Measurements from ENCODE around the gene MLN.

MLN gene

DNA sequence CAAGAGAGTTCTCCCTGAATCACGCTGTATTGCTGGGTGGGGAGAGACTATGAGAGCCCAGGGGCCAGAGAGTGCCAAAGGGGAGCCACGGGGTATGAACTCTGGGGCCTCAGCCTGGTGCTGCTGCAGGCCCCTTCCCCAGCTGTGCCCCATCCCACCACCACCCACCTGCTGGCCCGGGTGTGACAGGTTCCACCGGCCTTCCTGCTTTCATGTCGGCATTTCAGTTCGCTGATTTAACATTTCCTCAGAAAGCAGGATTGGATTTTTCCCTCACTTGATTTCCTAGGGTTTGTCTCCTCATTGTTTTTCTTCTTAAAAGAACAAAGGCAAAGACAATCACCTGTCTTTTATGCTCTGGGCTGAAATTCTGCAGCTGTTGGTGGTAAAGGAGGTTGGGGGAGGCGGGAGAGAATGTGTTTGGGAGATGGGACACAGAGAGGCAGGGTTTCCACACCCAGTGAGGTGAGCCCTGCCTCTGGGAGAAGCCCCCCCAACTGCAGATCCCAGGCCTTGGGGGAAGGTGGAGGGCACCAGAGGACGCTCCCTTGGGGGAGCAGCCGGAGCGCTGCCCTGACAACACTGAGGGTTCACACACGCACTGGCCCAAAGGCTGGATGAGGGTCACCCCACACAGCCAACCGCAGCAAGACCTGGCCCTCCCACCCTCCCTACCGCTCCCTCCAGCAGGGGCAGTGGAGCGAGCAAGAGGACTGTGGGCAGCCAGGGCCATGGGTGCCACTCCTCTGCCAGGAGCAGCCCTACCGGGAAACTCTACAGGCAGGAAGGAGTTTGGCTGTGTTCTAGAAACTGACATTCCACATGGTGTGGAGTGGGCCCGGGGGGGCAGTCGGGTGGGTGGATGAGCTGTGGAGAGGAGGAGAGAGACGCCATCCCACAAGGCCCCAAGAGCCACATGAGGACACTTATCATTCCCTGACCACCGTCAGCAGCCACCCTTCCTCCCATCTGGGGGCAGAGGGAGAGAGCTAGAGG, 10.5 kb upstream of the MLN start:
- FAIRE-seq, result no peak

DNA sequence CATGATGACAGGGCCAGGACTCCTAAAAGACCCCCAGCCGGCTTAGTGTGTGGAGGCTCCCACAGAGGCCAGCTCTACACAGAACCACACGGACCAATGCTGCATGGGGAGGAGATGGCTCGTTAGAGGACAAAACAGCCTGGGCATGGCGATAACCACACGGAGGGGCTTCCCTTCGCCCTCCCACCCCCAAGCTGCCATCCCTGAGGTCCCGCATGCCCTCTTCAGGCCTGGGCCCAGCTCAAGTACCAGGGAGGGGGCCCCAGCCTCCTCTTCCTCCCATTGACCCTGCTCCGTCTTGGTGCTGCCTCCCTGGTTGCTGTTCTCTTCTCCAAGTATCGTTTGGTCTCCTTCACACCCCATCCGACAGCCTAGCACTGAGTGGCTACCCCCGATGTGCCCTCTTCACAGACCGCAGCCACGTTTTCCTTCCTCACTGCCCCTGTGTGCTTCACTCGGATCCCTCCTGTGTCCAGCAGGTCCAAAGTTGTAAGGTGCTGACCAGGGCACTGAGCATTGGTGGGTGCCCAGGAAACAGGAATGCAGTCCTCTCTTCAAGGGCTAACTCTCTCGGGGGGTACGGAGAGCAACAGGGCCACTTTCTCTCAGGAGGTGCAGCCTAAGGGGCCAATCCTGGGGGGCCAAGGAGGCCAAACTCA, 9.6 kb upstream of the MLN start:
- FAIRE-seq, result no peak

DNA sequence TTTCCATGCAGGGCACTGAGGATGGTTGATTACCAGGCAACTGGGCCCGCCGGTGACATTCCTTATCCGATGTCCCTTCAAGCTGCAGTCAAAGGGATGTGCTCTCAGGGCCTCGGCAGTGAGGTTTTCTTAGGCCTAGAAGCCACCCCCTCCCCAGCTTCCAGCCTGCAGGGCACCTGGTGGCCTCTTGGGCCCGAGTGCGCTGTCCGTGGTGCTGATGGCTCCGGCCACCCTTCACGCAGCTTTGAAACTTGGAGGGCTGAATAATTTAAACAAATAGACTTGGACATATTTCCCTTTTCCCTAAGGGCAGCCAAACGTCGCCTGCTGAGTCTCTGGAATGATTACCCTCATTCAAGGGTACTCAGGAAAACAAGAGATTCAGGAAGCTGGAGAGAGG, 8.9 kb upstream of the MLN start:
- FAIRE-seq, result no peak

DNA sequence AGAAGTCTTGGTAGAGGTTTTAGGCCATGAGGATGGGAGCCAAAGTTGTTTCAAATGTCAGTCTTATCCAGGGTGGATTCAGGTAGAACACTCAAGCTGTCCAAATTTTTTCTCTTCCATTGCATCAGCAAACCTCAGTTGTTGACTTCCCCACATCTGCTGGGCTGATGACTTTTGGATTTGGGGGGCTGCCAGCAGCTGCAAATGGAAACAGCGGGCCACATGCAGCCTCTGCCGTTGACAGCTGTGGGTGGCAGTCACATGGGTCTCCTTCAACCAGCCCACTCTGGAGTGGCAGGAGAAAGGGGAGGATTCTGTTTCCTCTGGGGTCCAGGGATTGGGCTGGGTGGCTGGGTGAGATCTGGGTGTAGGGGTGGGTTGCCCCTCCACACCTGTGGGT, 5.8 kb upstream of the MLN start:
- FAIRE-seq, result no peak

DNA sequence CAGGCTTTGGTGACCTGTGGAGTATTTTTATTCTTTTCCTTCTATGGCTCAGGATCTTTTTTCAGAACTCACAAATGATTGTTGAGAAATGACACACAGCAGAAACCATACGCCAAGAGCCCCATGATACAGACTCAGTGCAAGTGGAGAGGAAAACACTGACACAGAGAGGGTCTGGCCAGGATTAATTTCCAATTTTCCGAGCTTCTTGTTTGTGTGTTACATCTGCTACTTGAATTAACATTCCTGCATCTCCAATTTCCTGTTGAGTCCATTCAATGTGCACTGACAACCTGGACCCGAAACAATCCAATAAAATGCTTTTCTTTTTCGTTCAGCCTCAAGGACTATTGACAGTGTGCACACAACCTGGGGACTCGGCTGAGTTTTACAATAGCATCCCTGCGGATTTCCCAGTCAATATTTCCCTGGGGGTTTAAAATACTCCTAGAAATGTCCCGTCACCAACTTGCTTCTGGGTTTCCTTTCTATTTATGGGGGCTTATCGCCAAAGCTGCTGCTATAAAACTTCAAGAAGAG, 4.9 kb upstream of the MLN start:
- FAIRE-seq, result no peak

DNA sequence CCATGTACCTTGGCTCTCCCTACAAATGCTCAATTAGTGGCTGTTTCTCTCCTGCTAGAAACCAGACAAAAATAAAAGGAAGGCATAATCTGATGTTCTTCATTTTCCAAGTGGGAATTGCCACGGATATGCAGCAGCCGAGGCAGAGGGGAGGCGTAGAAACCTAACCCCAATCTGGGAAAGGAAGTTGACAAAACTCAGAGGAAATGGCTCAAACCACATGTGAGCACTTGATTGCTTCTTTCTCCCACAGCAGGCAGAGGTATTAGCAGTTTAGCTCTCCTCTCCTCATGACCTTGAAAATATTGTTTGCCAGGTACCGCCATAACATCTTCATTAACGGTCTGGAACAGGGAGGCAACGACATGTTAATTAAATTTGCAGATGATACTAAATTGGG, 3.8 kb upstream of the MLN start:
- FAIRE-seq, result no peak

DNA sequence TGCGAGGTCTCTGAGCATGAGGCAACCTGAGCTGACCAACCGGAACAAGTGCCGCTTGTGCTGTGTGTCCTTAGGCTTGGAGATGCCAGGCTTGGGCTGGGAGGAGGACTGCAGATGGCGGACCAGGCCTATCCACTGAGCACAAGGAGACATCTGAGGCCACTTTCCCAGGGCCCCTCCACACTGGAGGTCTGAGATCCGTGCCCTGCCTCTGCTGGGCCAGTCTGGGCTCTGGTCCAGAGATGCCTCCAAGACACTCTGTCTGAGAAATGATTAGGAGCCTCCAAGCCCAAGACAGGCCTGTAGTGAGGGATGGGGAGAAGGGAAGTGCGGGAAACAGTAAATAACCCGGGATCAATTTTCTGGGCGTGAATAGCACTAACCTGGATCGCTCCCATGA, 3.0 kb upstream of the MLN start:
- FAIRE-seq, result no peak

DNA sequence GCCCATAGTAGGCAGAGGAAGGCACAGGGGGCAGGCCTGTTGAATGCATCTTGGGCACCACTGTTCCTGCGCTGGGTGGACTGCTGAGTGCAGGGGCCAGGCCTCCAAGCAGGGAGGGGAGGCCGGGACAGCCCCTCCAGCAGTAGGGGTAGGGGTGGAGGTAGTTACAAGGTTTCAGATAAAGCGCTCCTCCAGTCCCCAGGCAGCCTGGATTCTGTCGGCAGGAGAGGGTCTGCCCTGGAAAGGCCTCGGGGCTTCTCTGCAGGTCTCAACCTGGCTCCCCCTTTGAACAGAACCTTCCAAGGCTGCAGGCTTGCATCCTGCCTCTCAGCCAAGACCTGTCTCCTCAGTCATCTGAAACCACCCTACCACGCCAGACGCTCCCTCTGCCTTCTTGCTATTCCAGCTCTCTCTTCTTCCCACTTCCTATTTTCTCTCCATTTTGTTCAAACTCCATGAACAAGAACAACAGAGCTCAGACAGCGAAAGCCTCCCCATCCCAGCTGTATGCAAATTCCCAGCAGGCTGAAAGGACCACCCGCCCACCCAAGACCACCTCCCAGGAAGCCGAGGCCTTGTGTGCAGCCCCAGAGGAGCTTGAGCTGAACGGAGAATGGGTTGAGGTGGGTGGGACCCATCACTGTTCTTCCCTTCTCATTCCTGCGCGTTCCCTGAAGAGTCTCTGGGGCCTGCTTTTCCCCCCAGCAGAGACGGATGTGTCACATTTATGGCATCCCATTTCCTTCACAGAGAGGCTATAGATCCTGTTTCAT, 1.4 kb downstream of the MLN start:
- no peak for FAIRE-seq

DNA sequence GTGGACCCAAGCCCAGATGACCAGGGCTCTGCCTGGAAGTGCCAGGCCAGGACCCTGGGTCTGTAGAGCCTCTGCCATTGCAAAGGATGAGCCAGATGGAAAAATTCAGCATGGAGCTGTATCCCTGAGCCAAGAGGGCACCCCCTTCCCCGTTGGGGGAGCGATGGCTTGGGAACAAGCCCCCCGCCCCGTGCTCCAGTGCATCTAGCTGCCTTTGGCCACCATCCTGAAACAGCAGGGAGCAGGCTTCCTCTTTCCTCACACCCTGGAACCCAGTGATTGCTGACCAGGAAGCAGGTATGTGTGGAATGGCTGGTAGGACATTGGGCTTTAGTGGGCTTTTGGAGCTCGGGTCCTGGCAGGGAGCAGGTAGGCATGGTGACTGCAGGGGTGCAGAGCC, 2.2 kb downstream of the MLN start:
- FAIRE-seq, result no peak

DNA sequence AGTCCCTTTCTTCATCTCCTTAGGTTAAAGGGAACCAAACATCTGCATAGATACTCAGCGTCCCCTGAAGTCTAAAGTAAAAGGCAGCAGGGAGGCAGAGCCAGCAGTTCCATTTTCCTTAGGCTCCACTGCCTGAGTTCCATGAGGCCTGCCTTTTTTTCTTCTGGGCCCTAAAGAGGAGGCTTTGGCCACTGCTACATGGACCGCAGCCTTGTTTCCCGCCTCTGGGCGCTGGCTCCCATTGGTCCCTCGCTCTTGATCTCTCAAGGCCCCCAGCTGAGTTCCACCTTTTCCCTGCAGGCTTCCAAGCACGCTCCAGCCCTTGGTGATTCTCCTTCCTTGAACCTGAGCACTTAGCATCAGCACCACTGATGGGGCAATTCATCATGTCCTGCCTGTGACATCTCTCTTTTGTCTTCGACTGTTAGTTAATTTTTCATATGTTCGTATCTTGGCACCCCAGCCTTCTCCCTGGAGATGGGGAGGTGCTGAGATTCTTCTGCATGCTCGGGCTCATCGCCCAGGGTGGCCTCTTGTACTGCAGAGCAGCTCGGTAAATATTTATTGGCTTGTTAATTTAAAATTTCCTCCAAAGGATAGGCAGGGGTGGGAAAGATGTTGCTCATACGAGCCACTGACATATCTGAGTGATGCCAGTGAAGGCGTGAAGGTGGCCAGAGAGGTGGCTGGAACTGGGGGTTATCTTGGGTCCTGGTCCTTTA, 3.4 kb downstream of the MLN start:
- no peak for FAIRE-seq

DNA sequence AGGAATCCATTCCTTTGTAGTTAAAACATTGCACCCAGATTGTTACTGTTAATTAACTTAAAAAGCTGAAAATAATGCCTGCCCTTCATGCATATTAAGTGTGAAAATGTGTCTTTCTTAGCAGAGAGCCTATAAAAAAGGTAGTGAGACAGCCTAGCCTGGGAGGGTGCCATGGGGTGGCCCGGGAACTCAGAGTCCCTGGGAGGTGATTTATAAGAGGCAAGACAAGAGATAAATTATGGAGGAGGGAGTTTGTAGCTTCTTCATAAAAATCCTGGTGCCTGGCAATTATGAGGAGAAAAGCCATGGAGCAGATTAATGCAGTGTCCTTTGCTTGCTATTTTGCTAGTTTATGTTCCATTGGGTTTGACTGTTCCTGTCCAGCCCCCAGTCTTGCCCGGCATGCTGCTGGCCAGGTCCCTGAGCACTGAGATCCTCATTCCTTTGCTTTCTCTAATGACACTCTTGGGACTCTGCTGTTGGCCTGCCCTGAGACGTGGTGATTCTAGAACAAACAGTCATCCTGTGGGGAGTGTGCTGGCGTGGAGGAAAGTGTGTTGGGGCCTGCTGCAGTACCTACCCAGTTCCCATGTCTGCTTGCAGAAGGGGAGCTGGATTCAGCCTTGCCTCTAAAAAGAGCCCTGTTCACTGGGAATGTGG, 4.2 kb downstream of the MLN start:
- FAIRE-seq, result no peak

DNA sequence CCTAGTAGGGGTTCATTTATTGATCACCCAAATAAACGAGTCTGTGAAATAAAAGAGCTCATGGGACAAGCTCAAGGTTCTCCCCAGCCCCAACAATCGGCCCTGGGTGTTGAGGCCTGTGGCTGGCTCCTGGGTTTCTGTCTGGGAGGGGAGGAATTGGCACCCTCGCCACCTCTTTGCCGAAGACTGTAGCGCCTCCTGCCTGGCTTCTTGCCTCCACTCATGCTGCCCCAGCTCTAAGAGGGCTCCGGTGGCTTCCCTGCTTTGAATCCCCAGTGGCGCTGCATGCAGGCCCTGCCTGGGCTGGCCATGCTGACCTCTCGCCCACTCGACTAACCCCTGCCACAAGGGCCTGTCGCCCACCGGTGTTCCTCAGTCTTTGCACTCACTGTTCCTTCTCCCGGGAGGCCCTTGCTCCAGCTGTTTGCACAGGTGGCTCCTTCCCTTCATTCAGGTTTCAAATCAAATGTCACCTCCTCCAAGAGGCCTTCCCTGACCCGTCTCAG, 5.4 kb downstream of the MLN start:
- FAIRE-seq, result no peak

DNA sequence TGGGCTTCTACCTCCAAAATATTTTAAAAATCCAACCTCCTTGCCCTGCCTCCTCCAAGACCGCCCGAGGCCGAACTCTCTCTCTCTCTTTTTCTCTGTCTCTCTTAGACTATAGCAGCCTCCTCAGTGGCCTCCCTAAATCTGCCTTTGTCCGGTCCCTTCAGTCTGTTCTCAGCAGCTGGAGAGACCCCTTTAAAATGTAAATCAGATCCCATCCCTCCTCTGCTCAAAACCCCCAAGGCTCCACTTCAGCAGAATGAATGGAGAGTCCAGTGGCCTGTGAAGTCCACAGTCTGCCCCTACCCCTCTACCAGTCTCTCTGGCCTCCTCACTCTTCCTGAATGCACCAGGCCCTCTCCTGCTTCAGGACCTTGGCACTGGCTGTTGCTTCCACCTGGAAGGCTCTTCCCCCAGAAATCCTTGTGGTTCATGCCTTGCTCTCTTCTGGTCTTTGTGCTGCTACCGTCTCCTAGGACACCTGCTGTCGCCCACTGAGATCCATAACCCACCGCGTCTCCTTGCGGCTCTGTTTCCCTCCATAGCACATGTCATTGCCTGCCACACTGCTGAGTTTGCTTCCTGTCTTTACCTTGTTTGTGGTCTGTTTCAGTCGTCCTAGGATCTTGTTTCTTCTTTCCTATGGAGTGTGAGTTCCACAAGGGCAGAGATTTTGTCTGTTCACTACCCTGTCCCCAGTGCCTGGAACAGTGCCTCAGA, 6.0 kb downstream of the MLN start:
- no peak for FAIRE-seq

DNA sequence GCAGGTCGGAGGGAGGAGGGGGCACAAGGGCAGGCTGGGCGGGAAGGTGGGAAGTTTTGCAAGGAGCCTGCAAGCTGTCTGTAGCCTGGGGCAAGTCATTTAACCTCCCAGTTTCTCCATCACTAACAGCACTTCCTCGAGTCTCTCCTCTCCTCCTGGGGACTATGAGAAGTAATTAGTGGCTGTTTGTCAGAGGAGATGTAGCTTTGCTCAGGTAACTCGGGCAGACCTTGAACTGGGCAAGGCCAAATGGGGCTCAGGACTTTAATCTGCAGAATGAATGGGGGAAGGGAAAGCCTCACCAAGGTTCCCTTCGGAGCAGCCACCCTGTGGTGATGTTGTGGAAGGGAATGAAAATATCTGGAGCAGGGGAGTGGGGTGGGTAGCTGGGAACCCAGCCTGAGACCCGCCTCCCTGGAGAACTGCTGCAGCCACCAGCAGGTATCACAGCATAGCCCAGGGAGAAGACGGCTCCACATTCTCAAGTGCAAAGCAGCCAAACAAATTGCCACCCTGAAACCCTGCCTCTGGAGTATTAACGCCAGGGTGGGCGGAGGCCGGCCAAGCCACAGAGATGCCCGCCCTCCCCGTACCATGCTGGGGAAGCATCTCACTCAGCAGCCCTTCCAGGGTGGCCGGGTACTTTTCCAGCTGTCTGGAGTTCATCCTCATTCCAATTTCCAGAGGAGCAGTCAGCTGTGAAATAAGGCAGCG, 8.7 kb downstream of the MLN start:
- FAIRE-seq, result no peak

DNA sequence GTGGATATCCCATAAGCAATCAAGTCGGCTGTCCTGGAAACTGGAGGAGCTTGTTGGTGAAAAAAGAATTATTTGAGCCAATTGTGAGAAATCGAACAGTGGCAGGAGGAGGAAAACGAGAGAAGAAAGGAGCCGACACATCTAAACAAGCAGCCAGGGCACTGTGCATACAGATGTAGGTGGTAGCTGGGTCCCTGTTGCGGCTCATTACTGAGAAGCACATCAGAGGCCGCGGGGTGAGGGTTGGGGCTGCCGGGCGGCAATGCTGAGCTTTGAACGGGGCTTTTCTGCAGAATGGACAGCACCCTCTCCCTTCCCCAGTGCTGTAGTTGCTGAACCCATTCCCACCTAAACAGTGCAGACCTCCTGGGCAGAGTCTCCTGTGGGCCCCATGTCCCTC, 10.8 kb downstream of the MLN start:
- no peak for FAIRE-seq

DNA sequence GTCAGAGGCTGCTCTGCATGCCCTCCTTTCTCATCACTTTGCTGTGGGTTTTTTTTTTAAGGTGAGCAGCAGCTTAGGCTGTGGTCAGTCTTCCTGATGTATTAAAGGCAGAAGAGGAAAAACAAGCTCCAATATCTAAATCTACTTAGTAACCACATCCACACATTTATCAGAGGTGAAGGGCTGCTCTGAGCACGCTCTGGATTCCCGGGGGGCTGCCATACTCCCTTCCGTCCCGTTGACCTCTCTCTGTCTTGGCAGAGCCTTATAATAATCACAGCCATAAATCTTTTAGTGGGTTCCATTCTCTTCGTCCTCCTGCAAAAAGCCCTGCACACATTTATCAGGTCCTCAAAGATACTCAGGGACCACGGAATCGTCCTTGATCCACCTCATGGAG, 12.2 kb downstream of the MLN start:
- no peak for FAIRE-seq

DNA sequence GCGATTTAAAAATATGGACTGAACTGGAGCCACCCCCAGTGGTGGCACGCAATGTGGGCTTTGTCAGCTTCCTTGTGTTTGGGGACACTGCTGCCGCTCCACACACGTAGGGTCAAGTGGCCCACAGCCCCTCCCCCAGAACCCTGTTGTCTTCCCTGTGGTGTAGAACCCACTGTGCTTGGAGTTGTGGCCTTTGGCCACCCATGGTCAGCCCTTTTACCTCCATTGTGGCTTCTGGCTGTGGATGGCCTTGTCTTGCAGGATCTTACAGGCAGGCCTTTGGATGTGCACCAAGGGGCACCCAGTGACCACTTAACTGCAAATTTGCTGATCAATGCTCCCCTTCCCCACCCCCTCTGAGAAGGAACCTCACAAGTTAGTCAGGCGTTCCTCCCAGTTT, 12.9 kb downstream of the MLN start:
- no peak for FAIRE-seq

DNA sequence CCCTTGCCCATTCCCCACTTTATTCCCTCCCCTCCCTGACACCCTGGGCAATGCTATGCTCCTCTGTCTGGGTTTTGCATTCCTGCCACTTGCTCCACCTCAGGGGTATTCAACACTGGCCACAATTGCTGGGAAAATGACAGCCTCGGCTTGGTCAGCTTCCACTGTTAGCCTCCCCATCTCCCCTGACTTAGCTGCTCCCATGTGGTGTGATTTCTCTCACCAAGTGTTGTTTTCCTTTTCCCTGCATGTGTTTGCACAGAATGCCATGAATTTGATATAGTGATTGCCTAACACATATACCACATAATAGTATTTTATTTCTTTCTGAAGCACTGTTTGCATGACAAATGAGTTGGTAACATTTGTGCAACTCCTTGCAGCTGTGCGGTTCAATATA, 13.4 kb downstream of the MLN start:
- no peak for FAIRE-seq

DNA sequence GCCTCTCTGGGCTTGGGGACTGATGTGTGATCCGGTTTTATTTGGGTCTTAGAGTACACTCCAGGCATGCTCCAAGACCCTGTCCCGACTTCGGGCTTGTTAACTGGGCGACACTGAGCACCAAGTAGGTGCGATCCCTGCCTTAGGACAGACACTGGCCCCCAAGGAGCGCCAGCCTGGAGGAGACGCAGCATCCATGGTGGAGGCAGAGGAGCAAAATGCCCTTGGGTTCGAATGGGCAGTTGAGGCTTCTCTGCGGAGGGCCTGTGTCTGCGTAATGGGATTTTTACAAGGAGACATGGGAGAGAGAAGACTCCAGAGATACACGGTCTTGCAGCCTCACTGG, 14.3 kb downstream of the MLN start:
- FAIRE-seq, result no peak

DNA sequence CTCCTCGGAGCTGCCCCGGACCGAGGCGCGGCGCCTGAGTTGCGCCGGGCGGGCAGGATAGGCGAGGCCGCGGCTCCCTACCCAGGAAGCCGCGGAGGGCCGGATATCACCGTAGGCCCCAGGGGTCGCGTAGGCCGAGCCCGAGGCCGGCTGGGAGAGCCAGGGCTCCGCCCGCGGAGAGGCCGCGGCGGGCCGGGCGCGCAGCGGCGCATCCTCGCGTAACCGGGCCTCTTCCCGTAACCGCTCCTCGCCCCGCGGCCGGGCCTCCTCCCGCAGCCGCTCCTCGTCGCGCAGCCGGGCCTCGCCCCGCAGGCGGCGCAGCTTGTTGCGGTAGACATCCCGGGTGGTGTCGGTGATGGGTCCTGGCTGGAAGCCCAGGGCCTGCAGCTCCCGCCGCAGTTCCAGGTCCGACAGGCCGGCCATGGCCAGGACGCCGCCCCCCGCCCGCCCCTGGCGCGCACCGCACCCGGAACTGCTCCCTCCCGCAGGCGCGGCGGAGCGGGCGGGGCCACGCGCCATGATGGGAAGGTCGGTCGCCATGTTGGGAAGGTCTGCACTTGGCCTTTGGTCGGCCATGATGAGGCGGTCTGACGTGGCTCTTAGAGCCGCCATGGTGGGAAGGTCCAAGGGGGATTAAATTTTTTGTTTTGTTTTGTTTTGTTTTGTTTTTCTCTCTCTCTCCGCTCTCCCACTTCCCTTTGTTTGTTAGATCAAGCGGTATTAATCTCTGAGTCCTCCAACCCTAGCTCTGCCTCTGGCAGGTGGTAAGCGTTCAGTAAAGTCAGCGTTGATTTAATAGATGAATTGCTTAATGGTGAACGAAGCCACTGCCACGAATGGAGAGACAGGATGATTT, 14.9 kb downstream of the MLN start, which contains the start of gene LEMD2:
TSS of gene LEMD2 (minus strand) at position 437 of the 856 bp plus-strand sequence. CDS start at position 423, 14 bp downstream.
- FAIRE-seq, result no peak

All from TTC549 (cell line).